Liver (tissue), 9 donors: Measurements from ENCODE around the gene NKD1. TPM values are rescaled to one million over a fixed set of nuclear protein-coding genes. Genes with fewer than 3 reads are reported as not detected.

Experiments used
- DNase-seq: peaks from one replicate; pipeline ENCODE4 v3.0.0-alpha.2; 2017; ENCODE audit warnings: low spot score
- H3K27ac ChIP-seq, 2 donors: one replicate each; pipeline ENCODE4 v1.7.0; 2013; ENCODE audit warnings: inconsistent platforms in 2 of 2, low read length in 2 of 2, control low read depth in 1 of 2, low read depth in 1 of 2, mild to moderate bottlenecking in 1 of 2
- H3K27me3 ChIP-seq, 4 donors: one replicate each; pipeline versions ENCODE4 v1.6.1 to v1.7.0; 2013; ENCODE audit warnings: low read length in 3 of 4, inconsistent platforms in 1 of 4, mild to moderate bottlenecking in 1 of 4, moderate library complexity in 1 of 4; ENCODE audit not compliant: control insufficient read depth in 4 of 4, insufficient read depth in 4 of 4
- H3K36me3 ChIP-seq, 4 donors: one replicate each; pipeline versions ENCODE4 v1.6.1 to v1.7.0; 2013; ENCODE audit warnings: low read length in 3 of 4, mild to moderate bottlenecking in 3 of 4, low read depth in 1 of 4, moderate library complexity in 1 of 4; ENCODE audit not compliant: control insufficient read depth in 4 of 4, insufficient read depth in 3 of 4
- H3K4me1 ChIP-seq, 4 donors: one replicate each; pipeline versions ENCODE4 v1.6.1 to v1.7.0; 2013; ENCODE audit warnings: low read length in 3 of 4, mild to moderate bottlenecking in 3 of 4, moderate library complexity in 1 of 4; ENCODE audit not compliant: control insufficient read depth in 4 of 4, insufficient read depth in 4 of 4
- H3K4me3 ChIP-seq, 3 donors: one replicate each; pipeline versions ENCODE4 v1.6.1 to v1.7.0; 2013; ENCODE audit warnings: low read length in 3 of 3, control low read depth in 1 of 3, low read depth in 1 of 3, mild to moderate bottlenecking in 1 of 3
- H3K9ac ChIP-seq, 2 donors: one replicate each; pipeline ENCODE4 v1.7.0; 2013; ENCODE audit warnings: low read length in 2 of 2, mild to moderate bottlenecking in 2 of 2, moderate library complexity in 2 of 2, control low read depth in 1 of 2, low read depth in 1 of 2
- H3K9me3 ChIP-seq, 4 donors: one replicate each; pipeline versions ENCODE4 v1.6.1 to v1.7.0; 2013; ENCODE audit warnings: low read length in 3 of 4; ENCODE audit not compliant: control insufficient read depth in 4 of 4
- ATF3 ChIP-seq: IDR thresholded peaks from 2 replicates; pipeline ENCODE4 v1.6.1; 2016; ENCODE audit warnings: antibody characterized with exemption
- CTCF ChIP-seq: fragments of 150-350 bp; IDR thresholded peaks from 2 replicates; pipeline ENCODE4 v1.5.1; 2017; ENCODE audit warnings: improper control_type of control experiment, low read depth, low read length; ENCODE audit not compliant: missing input control
- EGR1 ChIP-seq, 2 donors: IDR thresholded peaks; 2 replicates each; pipeline ENCODE4 v1.6.1; 2016 to 2018; ENCODE audit warnings: antibody characterized with exemption in 2 of 2, low read depth in 2 of 2
- FOXA1 ChIP-seq: IDR thresholded peaks from 2 replicates; pipeline ENCODE4 v1.6.1; 2016; ENCODE audit warnings: antibody characterized with exemption
- FOXA2 ChIP-seq: IDR thresholded peaks from 2 replicates; pipeline ENCODE4 v1.6.1; 2016; ENCODE audit warnings: antibody characterized with exemption
- GABPA ChIP-seq, 2 donors: IDR thresholded peaks in 1 of 2; conservative IDR thresholded peaks in 1 of 2; 2 replicates each; pipeline ENCODE4 v1.6.1; 2016; ENCODE audit warnings: antibody characterized with exemption in 2 of 2, mild to moderate bottlenecking in 1 of 2, moderate library complexity in 1 of 2
- HNF4A ChIP-seq, 2 donors: conservative IDR thresholded peaks; 2 replicates each; pipeline ENCODE4 v1.6.1; 2016; ENCODE audit warnings: antibody characterized with exemption in 2 of 2, mild to moderate bottlenecking in 2 of 2
- HNF4G ChIP-seq: IDR thresholded peaks from 2 replicates; pipeline ENCODE4 v1.6.1; 2016; ENCODE audit warnings: antibody characterized with exemption
- JUND ChIP-seq, 2 donors: IDR thresholded peaks; 2 replicates each; pipeline ENCODE4 v1.6.1; 2016; ENCODE audit warnings: antibody characterized with exemption in 2 of 2
- MAX ChIP-seq: IDR thresholded peaks from 2 replicates; pipeline ENCODE4 v1.6.1; 2016; ENCODE audit warnings: antibody characterized with exemption
- RAD21 ChIP-seq, 2 donors: IDR thresholded peaks; 2 replicates each; pipeline ENCODE4 v1.6.1; 2016; ENCODE audit warnings: antibody characterized with exemption in 2 of 2, mild to moderate bottlenecking in 2 of 2
- REST ChIP-seq: IDR thresholded peaks from 2 replicates; pipeline ENCODE4 v1.6.1; 2016; ENCODE audit warnings: antibody characterized with exemption, mild to moderate bottlenecking
- RXRA ChIP-seq, 2 donors: IDR thresholded peaks; 2 replicates each; pipeline ENCODE4 v1.6.1; 2017 to 2018; ENCODE audit warnings: antibody characterized with exemption in 2 of 2, mild to moderate bottlenecking in 1 of 2
- SP1 ChIP-seq: IDR thresholded peaks from 2 replicates; pipeline ENCODE4 v1.6.1; 2018; ENCODE audit warnings: antibody characterized with exemption, mild to moderate bottlenecking
- TAF1 ChIP-seq: conservative IDR thresholded peaks from 2 replicates; pipeline ENCODE4 v1.6.1; 2016; ENCODE audit warnings: antibody characterized with exemption, mild to moderate bottlenecking
- YY1 ChIP-seq: IDR thresholded peaks from 2 replicates; pipeline ENCODE4 v1.6.1; 2016; ENCODE audit warnings: antibody characterized with exemption, mild to moderate bottlenecking
- ZBTB33 ChIP-seq: IDR thresholded peaks from 2 replicates; pipeline ENCODE4 v1.6.1; 2016; ENCODE audit warnings: antibody characterized with exemption
- WGBS: extraction: QIAGEN DNeasy Blood & Tissue Kit; methylation state at CpG from one replicate; pipeline ENCODE4 v1.1.7; 2013; 5-methylcytosine and 5-hydroxymethylcytosine counted together
- polyA plus RNA-seq, 2 donors: library from polyadenylated mRNA; stranded (reverse) in 1 of 2; unstranded in 1 of 2; fragments of 200-250 nt in 1 of 2; fragments of >200 nt in 1 of 2; fragmentation: Nextera tagmentation in 1 of 2; extraction: Ambion mirVana in 1 of 2; gene quantifications; one replicate each; pipeline versions ENCODE4 v1.2.1 to v1.2.3, GENCODE V29; 2013 to 2015
- total RNA-seq, 2 donors: library from RNA; depleted of rRNA; stranded (reverse); fragments of >200 nt; gene quantifications; one replicate each; pipeline ENCODE4 v1.2.3, GENCODE V29; 2014
- donor health status: healthy.
- donor health status: healthy.
- donor health status: healthy.
- donor health status: healthy.
- donor health status: healthy.

Gene NKD1
- total and polyA plus RNA-seq, 4 donors = 0.28 to 3.5 (median 0.85) TPM

GRCh38 chr16:50671644-50672260 lies 123.6 kb downstream of the NKD1 start (continued):
- TF ChIP-seq REST = no peak
- TF ChIP-seq GABPA (IDR thresholded peaks at IDR 0.05 in 1 of 2, conservative IDR thresholded peaks at IDR 0.05 in 1 of 2) = no peak

GRCh38 chr16:50673496-50674275 lies 125.5 kb downstream of the NKD1 start:
- WGBS = 61% methylated on average over 70 of the region's 70 CpGs
- H3K36me3 ChIP-seq = no peaks in the 10 kb centered on the region
- H3K27me3 ChIP-seq = no peaks in the 10 kb centered on the region
- DNase-seq = no peak
- no peak overlapping the region for H3K4me3 ChIP-seq
- peaks cover 5 to 13% (median 10%) of the 10 kb centered on the region in 4 donors for H3K9me3 ChIP-seq
- no peak overlapping the region for H3K9ac ChIP-seq
- H3K27ac ChIP-seq = no peak overlapping the region
- H3K4me1 ChIP-seq = peaks cover 0 to 5% (median 2%) of the 10 kb centered on the region in 4 donors
- TF ChIP-seq MAX (no peak), SP1 (no peak), GABPA (IDR thresholded peaks at IDR 0.05 in 1 of 2, conservative IDR thresholded peaks at IDR 0.05 in 1 of 2) (no peak), RAD21 (IDR thresholded peaks at IDR 0.05) (no peak), RXRA (IDR thresholded peaks at IDR 0.05) (no peak), ATF3 (no peak), TAF1 (no peak), EGR1 (IDR thresholded peaks at IDR 0.05; ENCODE audit: low read depth in 2 of 2) (no peak), HNF4G (no peak), FOXA1 (no peak), YY1 (no peak), CTCF (no peak), FOXA2 (no peak), HNF4A (conservative IDR thresholded peaks at IDR 0.05) (no peak), ZBTB33 (no peak), JUND (IDR thresholded peaks at IDR 0.05) (no peak)
